Measurements from ENCODE around the gene TESK1. TPM values are rescaled to one million over a fixed set of nuclear protein-coding genes. Genes with fewer than 3 reads are reported as not detected.
A peak's percentile ranks its signal among the peaks of the same experiment; 100 is the strongest.
"Not testable (repeated sequence)": the region's sequence is repeated elsewhere in the genome, so short reads cannot be mapped to it uniquely, and the experiment has no call there.

TESK1 gene
- total RNA-seq, 3 donors from 2014 or later = 35.8 to 71.9 (median 41.8) TPM

GRCh38 chr9:35639631-35640030, 34.6 kb downstream of the TESK1 start:
- no peak for DNase-seq
- TF ChIP-seq CTCF (IDR thresholded peaks at IDR 0.05) = no peak
- ATAC-seq = no peak
- intact Hi-C loops (cut with DNase I, micrococcal nuclease) = loop anchor here in 1 of 2 donors (10.0 kb wide), 1 partner anchor 65 kb away; no protein-coding TSS in a partner anchor
- H3K9me3 ChIP-seq = no peaks in the 10 kb centered on the region
- H3K4me1 ChIP-seq (ENCODE audit: low read depth) = no peaks in the 10 kb centered on the region
- no peaks in the 10 kb centered on the region for H3K36me3 ChIP-seq (ENCODE audit: low read depth)
- H3K4me3 ChIP-seq = no peak overlapping the region

GRCh38 chr9:35640431-35640830, 35.4 kb downstream of the TESK1 start:
- intact Hi-C loops (cut with DNase I, micrococcal nuclease) = loop anchor here in 1 of 2 donors (10.0 kb wide), 1 partner anchor 64 kb away; no protein-coding TSS in a partner anchor
- not testable (repeated sequence) for H3K4me1 ChIP-seq (ENCODE audit: low read depth); H3K4me3 ChIP-seq; DNase-seq; ATAC-seq; H3K36me3 ChIP-seq (ENCODE audit: low read depth); H3K9me3 ChIP-seq

- H3K36me3 ChIP-seq (ENCODE audit: low read depth); DNase-seq; ATAC-seq; H3K9me3 ChIP-seq; H3K4me1 ChIP-seq (ENCODE audit: low read depth); H3K4me3 ChIP-seq: not testable (repeated sequence)
- intact Hi-C loops (cut with DNase I, micrococcal nuclease) = loop anchor here in 1 of 2 donors (10.0 kb wide), 1 partner anchor 63 kb away; no protein-coding TSS in a partner anchor
Observed at GRCh38 chr9:35641478-35641877, 36.4 kb downstream of the TESK1 start.

- no peak for ATAC-seq
- no peak for DNase-seq
- no peaks in the 10 kb centered on the region for H3K9me3 ChIP-seq
- intact Hi-C loops (cut with DNase I, micrococcal nuclease) = loop anchor here in 1 of 2 donors (10.0 kb wide), 1 partner anchor 62 kb away; no protein-coding TSS in a partner anchor
- no peak overlapping the region for H3K4me3 ChIP-seq
- no peaks in the 10 kb centered on the region for H3K4me1 ChIP-seq (ENCODE audit: low read depth)
- no peaks in the 10 kb centered on the region for H3K36me3 ChIP-seq (ENCODE audit: low read depth)
- TF ChIP-seq CTCF (IDR thresholded peaks at IDR 0.05) = no peak
Observed at GRCh38 chr9:35643046-35643445, 38.0 kb downstream of the TESK1 start.

- not testable (repeated sequence) for H3K9me3 ChIP-seq; ATAC-seq; H3K36me3 ChIP-seq (ENCODE audit: low read depth); DNase-seq; H3K4me1 ChIP-seq (ENCODE audit: low read depth)
- peak overlapping the region; percentile 12 for H3K4me3 ChIP-seq
- intact Hi-C loops (cut with DNase I, micrococcal nuclease) = loop anchor here in 1 of 2 donors (10.0 kb wide), 1 partner anchor 59 kb away; no protein-coding TSS in a partner anchor
Observed at GRCh38 chr9:35645736-35646135, 40.7 kb downstream of the TESK1 start.

- Histone ChIP-seq H3K36me3 (ENCODE audit: low read depth) (no peaks in the 10 kb centered on the region), H3K4me1 (ENCODE audit: low read depth) (peaks cover 2% of the 10 kb centered on the region), H3K9me3 (no peaks in the 10 kb centered on the region), H3K4me3 (peak overlapping the region; percentile 12)
- DNase-seq (peak; percentile 66 to 71 (median 68)), ATAC-seq (peak; percentile 66)
- intact Hi-C loops (cut with DNase I, micrococcal nuclease) = loop anchor here in 1 of 2 donors (10.0 kb wide), 1 partner anchor 59 kb away; no protein-coding TSS in a partner anchor
- TF ChIP-seq CTCF (IDR thresholded peaks at IDR 0.05) = no peak
Observed at GRCh38 chr9:35646153-35646532, 41.1 kb downstream of the TESK1 start.

GRCh38 chr9:35646533-35647265, 41.6 kb downstream of the TESK1 start:
- H3K4me3 ChIP-seq = peak overlapping the region; percentile 12
- H3K9me3 ChIP-seq = no peaks in the 10 kb centered on the region
- DNase-seq = peak; percentile 96 to 97 (median 97)
- peaks cover 7% of the 10 kb centered on the region for H3K4me1 ChIP-seq (ENCODE audit: low read depth)
- intact Hi-C loops (cut with DNase I, micrococcal nuclease) = loop anchor here in 1 of 2 donors (10.0 kb wide), 1 partner anchor 58 kb away; no protein-coding TSS in a partner anchor
- no peaks in the 10 kb centered on the region for H3K36me3 ChIP-seq (ENCODE audit: low read depth)
- ATAC-seq = peak; percentile 96
- TF ChIP-seq CTCF (IDR thresholded peaks at IDR 0.05) = peak; percentile 92

All from mucosa of descending colon (tissue), 3 donors.